MM.1S (cell line): ENCODE data around the gene TIMM23.

Experiments used
- DNase-seq: peaks from one replicate; pipeline ENCODE4 v3.0.0-alpha.2; 2015
- H2AFZ ChIP-seq: fragments of 300-600 bp; sonication (generic); 2 replicates; pipeline ENCODE4 v1.6.0; 2016; ENCODE audit warnings: antibody characterized with exemption, low read length
- H3F3A ChIP-seq: fragments of 300-600 bp; sonication (generic); 2 replicates; pipeline ENCODE4 v1.6.1; 2016; ENCODE audit warnings: mild to moderate bottlenecking, antibody characterized with exemption, low read length, moderate library complexity, mixed read lengths; ENCODE audit not compliant: insufficient read depth
- H3K27ac ChIP-seq: fragments of 300-600 bp; sonication (generic); 2 replicates; pipeline ENCODE4 v1.5.1; 2016; ENCODE audit warnings: mild to moderate bottlenecking, low read length
- H3K27me3 ChIP-seq: fragments of 300-600 bp; sonication (generic); replicated peaks from 2 replicates; pipeline ENCODE4 v1.6.0; 2016; ENCODE audit warnings: low read length; ENCODE audit not compliant: insufficient read depth
- H3K36me3 ChIP-seq: fragments of 300-600 bp; sonication (generic); replicated peaks from 2 replicates; pipeline ENCODE4 v1.6.1; 2016; ENCODE audit warnings: mild to moderate bottlenecking, low read length, mixed read lengths; ENCODE audit not compliant: insufficient read depth
- H3K4me1 ChIP-seq: fragments of 300-600 bp; sonication (generic); 2 replicates; pipeline ENCODE4 v1.6.1; 2016; ENCODE audit warnings: low read length, mixed read lengths
- H3K4me2 ChIP-seq: fragments of 300-600 bp; sonication (generic); 2 replicates; pipeline ENCODE4 v1.6.0; 2016; ENCODE audit warnings: low read depth, low read length
- H3K4me3 ChIP-seq: fragments of 300-600 bp; sonication (generic); 2 replicates; pipeline ENCODE4 v1.5.1; 2016; ENCODE audit warnings: low read length, mixed read lengths
- H3K79me2 ChIP-seq: fragments of 300-600 bp; sonication (generic); 2 replicates; pipeline ENCODE4 v1.6.1; 2016; ENCODE audit warnings: mixed run types, low read length, mixed read lengths
- H3K9ac ChIP-seq: fragments of 300-600 bp; sonication (generic); 2 replicates; pipeline ENCODE4 v1.6.1; 2016; ENCODE audit warnings: low read length, mixed read lengths
- H3K9me2 ChIP-seq: fragments of 300-600 bp; sonication (generic); replicated peaks from 2 replicates; pipeline ENCODE4 v1.6.1; 2016; ENCODE audit warnings: mild to moderate bottlenecking, low read length, mixed read lengths; ENCODE audit not compliant: insufficient read depth
- H3K9me3 ChIP-seq: fragments of 300-600 bp; sonication (generic); replicated peaks from 2 replicates; pipeline ENCODE4 v1.6.1; 2016; ENCODE audit warnings: mild to moderate bottlenecking, low read length, mixed read lengths; ENCODE audit not compliant: insufficient read depth
- H4K20me1 ChIP-seq: fragments of 300-600 bp; sonication (generic); 2 replicates; pipeline ENCODE4 v1.6.1; 2016; ENCODE audit warnings: mild to moderate bottlenecking, low read length, moderate library complexity, mixed read lengths; ENCODE audit not compliant: insufficient read depth
- CTCF ChIP-seq: fragments of 300-600 bp; sonication (generic); IDR thresholded peaks from 2 replicates; pipeline ENCODE4 v1.5.1; 2016; ENCODE audit warnings: antibody characterized with exemption, low read length, mixed read lengths
- EZH2 ChIP-seq: fragments of 300-600 bp; sonication (generic); optimal IDR thresholded peaks from 2 replicates; pipeline ENCODE3; 2017; ENCODE audit warnings: low read depth, mild to moderate bottlenecking, antibody characterized with exemption, low read length, mixed read lengths
- EZH2phosphoT487 ChIP-seq: fragments of 300-600 bp; sonication (generic); IDR thresholded peaks from 2 replicates; pipeline ENCODE4 v1.6.1; 2018; ENCODE audit warnings: antibody characterized with exemption, low read length

The TIMM23 gene

GRCh38 chr10:46050941-46051623, 78.8 kb downstream of the TIMM23 start:
- H3K79me2 ChIP-seq = no peaks in the 10 kb centered on the region
- H3F3A ChIP-seq = no peaks in the 10 kb centered on the region
- no peak overlapping the region for H3K27ac ChIP-seq
- no peaks in the 10 kb centered on the region for H3K27me3 ChIP-seq
- H3K9me2 ChIP-seq = no peaks in the 10 kb centered on the region
- H3K9ac ChIP-seq = no peak overlapping the region
- H3K4me3 ChIP-seq = no peak overlapping the region
- no peak overlapping the region for H3K4me2 ChIP-seq
- TF ChIP-seq EZH2phosphoT487 (no peak), CTCF (no peak), EZH2 (no peak)
- H3K4me1 ChIP-seq = no peaks in the 10 kb centered on the region
- no peak for DNase-seq
- H3K36me3 ChIP-seq = no peaks in the 10 kb centered on the region
- H2AFZ ChIP-seq = no peak overlapping the region
- H4K20me1 ChIP-seq = no peaks in the 10 kb centered on the region
- no peaks in the 10 kb centered on the region for H3K9me3 ChIP-seq

- no peak overlapping the region for H3K4me3 ChIP-seq
- no peak overlapping the region for H2AFZ ChIP-seq
- H3K4me1 ChIP-seq = no peaks in the 10 kb centered on the region
- no peaks in the 10 kb centered on the region for H3K36me3 ChIP-seq
- no peak overlapping the region for H3K9ac ChIP-seq
- TF ChIP-seq CTCF (no peak), EZH2 (no peak), EZH2phosphoT487 (no peak)
- no peaks in the 10 kb centered on the region for H3K9me2 ChIP-seq
- no peaks in the 10 kb centered on the region for H3K9me3 ChIP-seq
- no peaks in the 10 kb centered on the region for H3K79me2 ChIP-seq
- DNase-seq = no peak
- H3K27me3 ChIP-seq = no peaks in the 10 kb centered on the region
- H4K20me1 ChIP-seq = no peaks in the 10 kb centered on the region
- H3F3A ChIP-seq = no peaks in the 10 kb centered on the region
- H3K27ac ChIP-seq = no peak overlapping the region
- H3K4me2 ChIP-seq = no peak overlapping the region
Measured at GRCh38 chr10:46052057-46052790, 79.9 kb downstream of the TIMM23 start.

DNA sequence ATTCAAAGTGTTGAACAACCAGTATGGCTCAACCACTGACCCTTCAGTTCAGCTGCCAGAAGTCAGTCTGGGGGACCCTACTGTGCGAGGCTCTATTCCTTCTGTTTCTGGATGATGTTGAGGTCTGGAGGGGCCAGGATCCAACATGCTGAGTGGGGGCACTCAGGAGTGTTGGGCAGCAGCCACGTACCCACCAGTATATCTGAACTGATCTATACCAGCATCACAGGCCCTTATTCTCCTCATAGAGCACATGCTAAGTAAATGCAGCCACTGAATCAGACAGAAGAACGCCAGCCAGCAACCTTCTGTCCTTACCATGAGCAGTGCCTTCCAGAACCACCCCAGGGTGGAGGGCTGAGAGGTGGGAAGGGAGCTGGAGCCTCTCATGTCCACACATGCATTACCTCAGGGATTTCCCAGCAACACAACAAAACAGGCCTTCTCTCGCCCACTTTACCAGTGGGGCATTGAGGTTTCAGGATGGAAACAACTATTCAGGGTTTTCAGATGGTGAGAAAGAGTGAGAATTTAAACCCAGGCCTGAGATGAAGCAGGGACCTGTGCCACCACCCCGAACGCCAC, 80.6 kb downstream of the TIMM23 start:
- Histone ChIP-seq H3K27me3 (no peaks in the 10 kb centered on the region), H3K79me2 (no peaks in the 10 kb centered on the region), H4K20me1 (no peaks in the 10 kb centered on the region), H3F3A (no peaks in the 10 kb centered on the region), H3K9ac (no peak overlapping the region), H3K9me2 (no peaks in the 10 kb centered on the region), H3K27ac (no peak overlapping the region), H3K36me3 (no peaks in the 10 kb centered on the region), H3K4me2 (no peak overlapping the region), H3K9me3 (no peaks in the 10 kb centered on the region), H3K4me3 (no peak overlapping the region), H3K4me1 (no peaks in the 10 kb centered on the region), H2AFZ (no peak overlapping the region)
- DNase-seq = no peak
- TF ChIP-seq CTCF (no peak), EZH2phosphoT487 (no peak), EZH2 (no peak)
